ENCODE measurements around the gene SKA2.
"Not testable (repeated sequence)": the region's sequence is repeated elsewhere in the genome, so short reads cannot be mapped to it uniquely, and the experiment has no call there.

SKA2 gene

DNA sequence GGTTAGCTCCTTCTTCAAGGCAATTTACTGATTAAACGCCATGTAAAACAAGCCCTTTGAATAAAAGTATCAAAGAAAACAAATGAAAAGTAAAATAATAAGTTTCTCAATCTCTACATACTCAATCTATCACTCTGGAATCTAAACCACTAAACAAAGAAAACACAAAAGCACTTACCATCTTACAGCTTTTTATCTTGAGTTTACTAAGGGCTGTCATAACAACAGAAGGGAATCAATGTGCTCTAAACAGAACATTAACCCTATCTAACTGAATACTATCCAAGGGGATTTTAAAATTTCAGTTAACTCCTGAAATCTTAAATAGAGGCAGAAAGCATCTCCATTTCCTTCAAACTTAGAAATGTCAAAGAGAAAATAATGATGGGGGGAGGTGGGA lies 3.4 kb downstream of the SKA2 start:
- DNase-seq (ENCODE audit: low read depth in 3 of 3), result no peak

- DNase-seq (ENCODE audit: low read depth in 3 of 3), result no peak
Measured at GRCh38 chr17:59151006-59151405, 4.0 kb downstream of the SKA2 start.

DNA sequence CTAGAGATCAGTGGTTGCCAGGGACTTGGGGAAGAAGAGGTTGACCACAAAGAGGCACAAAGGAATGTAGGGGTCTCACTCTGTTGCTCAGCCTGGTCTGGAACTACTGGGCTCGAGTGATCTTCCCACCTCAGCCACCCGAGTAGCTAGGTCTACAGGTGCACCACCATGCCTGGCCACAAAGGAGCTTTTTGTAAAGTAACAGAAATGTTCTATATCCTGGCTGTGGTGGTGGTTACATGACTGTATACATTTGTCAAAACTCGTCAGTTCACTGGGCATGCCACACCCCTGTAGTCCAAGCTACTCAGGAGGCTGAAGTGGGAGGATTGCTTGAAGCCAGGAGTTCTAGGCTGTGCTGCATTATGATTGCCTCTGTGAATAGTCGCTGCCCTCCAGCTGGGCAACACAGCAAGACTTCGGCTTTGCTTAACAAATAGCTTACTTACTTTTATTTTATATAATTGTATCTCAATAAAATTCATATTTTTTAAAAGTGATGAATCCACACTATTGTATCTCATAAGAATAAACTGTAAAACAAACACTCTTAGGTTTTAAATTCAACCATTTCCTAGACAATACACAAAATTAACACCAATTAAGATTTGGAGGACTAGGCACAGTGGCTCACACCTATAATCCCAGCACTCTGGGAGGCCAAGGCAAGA lies 5.0 kb downstream of the SKA2 start:
- no peak for DNase-seq (ENCODE audit: low read depth in 3 of 3)

DNA sequence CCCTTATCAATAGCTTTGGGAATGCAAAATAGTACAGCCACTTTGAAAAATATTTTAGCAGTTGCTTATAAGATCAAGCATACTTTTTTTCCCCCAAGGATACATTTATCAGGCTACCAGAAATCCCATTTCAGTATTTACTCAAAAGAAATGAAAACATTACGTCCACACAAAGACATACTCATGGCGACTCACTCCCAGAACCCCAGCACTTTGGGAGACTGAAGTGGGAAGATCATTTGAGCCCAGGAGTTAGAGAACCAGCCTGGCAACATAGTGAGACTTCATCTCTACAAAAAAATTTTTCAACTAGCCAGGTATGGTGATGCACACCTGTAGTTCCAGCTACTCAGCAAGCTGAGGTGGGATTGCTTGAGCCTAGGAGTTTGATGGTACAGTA lies 5.9 kb downstream of the SKA2 start:
- DNase-seq (ENCODE audit: low read depth in 3 of 3), result no peak

DNA sequence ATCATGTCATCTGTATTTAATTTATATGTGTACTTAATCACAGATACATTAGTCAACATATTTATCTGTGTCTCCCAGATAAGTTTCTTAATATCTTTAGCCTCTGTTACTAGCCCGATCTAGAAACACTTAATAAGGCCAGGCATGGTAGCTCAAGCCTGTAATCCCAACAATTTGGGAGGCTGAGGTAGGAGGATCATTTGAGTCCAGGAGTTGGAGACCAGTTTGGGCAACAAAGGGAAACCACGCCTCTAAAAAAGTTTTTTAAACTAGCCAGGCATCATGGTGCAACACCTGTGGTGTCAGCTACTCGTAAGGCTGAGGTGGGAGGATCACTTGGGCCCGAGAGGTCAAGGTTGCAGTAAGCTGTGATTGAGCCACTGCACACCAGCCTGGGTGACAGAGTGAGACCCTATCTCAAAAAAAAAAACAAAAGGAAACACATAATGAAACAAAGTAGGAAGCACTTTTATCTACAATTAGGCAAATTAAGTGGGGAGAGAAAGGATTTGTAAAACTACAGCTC lies 9.4 kb downstream of the SKA2 start:
- no peak for DNase-seq (ENCODE audit: low read depth in 3 of 3)

- DNase-seq (ENCODE audit: low read depth in 3 of 3), result no peak
Measured at GRCh38 chr17:59141860-59142259, 13.1 kb downstream of the SKA2 start.

DNA sequence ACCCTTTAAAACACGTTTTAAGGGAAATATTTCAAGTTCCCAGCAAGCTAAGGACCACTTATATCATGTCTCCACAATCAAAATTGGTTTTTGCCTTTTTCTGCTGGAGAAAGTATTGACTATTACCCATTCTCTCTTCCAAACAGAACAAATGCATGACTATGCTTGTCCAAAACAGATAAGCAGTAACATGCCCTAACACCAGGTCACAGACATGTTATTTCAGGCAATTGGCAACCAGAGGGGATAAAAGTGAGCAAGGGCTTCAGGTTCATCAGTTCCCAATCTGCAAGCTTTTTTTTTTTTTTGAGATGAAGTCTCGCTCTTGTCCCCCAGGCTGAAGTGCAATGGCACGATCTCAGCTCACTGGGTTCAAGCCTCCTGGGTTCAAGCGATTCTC lies 15.0 kb downstream of the SKA2 start:
- DNase-seq (ENCODE audit: low read depth in 3 of 3), result no peak

DNA sequence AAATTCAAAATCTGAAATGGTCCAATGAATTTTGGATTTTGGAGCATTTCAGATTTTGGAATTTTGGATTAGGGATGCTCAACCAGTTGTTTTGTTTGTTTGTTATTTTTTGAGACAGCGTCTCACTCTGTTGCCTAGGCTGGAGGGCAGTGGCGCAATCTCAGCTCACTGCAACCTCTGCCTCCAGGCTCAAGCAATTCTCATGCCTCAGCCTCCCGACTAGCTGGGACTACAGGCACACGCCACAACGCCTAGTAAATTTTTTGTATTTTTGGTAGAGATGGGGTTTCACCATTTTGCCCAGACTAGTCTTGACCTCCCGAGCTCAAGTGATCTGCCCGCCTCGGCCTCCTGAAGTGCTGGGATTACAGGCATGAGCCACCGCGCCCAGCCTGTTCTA lies 16.6 kb downstream of the SKA2 start:
- DNase-seq (ENCODE audit: low read depth in 3 of 3), result not testable (repeated sequence)

DNA sequence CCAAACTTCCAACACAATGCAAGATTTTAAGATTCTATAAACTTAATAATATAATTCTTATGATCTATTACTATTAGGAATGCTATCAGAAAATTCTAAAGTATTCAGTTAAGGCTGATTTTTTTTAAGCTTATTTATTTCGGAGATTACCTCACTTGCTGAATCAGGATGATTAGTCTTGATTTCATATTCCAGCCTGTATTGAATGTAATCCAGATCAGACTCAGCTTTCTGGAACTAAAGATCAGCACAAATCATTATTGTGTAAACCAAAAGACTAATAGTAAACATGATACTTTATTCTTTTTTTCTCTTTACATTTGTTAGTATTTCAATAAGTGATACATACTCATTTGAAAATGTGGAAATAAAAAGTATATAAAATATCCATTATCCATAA lies 23.9 kb downstream of the SKA2 start:
- no peak for DNase-seq (ENCODE audit: low read depth in 3 of 3)

- no peak for DNase-seq (ENCODE audit: low read depth in 3 of 3)
Measured at GRCh38 chr17:59129814-59130213, 25.2 kb downstream of the SKA2 start.

DNA sequence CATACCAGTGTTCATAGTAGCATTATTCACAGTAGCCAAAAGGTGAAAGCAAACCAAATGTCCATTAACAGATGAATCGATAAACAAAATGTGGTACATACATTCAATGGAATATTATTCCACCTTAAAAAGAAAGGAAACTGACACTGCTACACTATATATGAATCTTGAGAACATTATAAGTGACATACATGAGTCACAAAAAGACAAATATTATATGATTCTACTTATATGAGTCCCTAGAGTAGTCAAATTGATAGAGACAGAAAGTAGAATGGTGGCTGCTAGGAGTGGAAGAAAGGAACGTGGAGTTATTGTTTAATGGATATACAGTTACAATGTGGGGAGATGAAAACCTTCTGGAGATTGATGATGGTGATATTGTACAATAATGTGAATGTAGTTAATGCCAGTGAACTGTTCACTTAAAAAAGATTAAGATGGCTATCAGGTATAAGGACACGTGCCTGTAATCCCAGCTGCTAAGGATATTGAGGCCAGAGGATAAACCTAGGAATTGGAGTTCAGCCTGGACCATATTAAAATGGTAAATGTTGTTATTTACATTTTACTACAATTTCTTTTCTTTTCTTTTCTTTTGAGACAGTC lies 28.1 kb downstream of the SKA2 start:
- no peak for DNase-seq (ENCODE audit: low read depth in 3 of 3)

GRCh38 chr17:59124665-59125064 lies 30.3 kb downstream of the SKA2 start:
- DNase-seq (ENCODE audit: low read depth in 3 of 3), result no peak

GRCh38 chr17:59121901-59122480 lies 33.0 kb downstream of the SKA2 start:
- no peak for DNase-seq (ENCODE audit: low read depth in 3 of 3)

DNA sequence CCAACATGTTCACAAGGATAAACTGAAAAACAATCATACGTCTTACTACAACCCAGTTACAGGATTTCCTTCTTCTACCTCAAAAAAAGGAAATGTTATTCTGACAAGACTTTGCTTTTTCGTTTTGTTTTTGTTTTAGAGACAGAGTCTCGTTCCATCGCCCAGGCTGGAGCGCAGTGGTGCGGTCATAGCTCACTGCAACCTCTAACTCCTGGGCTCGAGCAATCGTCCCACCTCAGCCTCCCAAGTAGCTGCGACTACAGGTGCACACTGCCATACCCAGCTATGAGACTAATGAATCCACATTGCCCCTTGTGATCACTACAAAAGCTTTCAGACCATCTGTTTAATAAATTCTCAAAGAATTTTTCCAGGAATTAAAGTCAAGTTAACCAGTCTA lies 39.5 kb downstream of the SKA2 start:
- no peak for DNase-seq (ENCODE audit: low read depth in 3 of 3)

GRCh38 chr17:59111539-59111938 lies 43.4 kb downstream of the SKA2 start:
- DNase-seq (ENCODE audit: low read depth in 3 of 3), result no peak

DNA sequence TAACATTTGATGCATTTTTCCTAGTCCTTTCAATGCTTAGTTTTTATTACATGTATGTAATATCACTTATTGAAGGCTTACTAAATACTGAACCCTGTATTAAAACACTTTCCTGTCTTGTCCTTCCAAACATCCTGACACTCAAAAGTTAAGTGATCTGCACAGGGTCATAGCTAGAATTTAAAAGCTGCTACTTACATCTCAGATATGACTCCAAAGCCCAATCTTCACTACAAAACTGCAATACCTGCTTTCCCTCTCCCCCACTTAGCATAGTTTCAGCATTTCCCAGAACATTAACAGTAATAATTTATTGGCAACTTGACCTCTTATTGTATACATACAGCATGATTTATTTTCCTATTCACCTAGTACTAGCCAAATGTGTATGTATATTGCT lies 44.0 kb downstream of the SKA2 start:
- no peak for DNase-seq (ENCODE audit: low read depth in 3 of 3)

GRCh38 chr17:59108400-59109102 lies 46.4 kb downstream of the SKA2 start:
- DNase-seq (ENCODE audit: low read depth in 3 of 3), result no peak

DNA sequence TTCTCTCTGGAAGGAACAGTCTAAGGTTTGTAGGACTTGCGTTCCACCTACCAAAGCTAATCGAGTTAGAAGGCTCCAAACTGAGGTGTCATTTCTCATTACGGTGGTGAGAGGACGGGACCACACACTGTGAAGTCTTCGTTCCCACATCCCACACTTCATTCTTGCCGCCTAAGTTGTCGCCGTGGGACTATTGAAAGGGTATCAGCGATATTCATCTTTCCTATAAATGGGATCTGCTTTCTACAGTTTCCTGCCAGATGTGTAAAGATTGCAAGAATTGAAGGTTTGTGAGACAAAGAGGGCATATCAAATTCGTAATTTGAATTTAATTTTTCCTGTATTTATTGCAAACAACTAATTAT lies 47.7 kb downstream of the SKA2 start:
- no peak for DNase-seq (ENCODE audit: low read depth in 3 of 3)

- DNase-seq (ENCODE audit: low read depth in 3 of 3), result peak; percentile 97 to 98 (median 98)
Measured at GRCh38 chr17:59106463-59107305, 48.3 kb downstream of the SKA2 start, which contains the start of gene TRIM37. TRIM37 (minus strand) TSS chr17:59106880; CDS start chr17:59106461, 419 bp downstream.

GRCh38 chr17:59105852-59106462 lies 49.0 kb downstream of the SKA2 start:
- DNase-seq (ENCODE audit: low read depth in 3 of 3), result peak; percentile 33 to 65 (median 35)

GRCh38 chr17:59101178-59101577 lies 53.8 kb downstream of the SKA2 start:
- DNase-seq (ENCODE audit: low read depth in 3 of 3), result no peak

Data from stimulated activated CD4-positive, alpha-beta T cell treated with anti-CD3 and anti-CD28 coated beads, TNF-alpha, amount 100 ng/mL, for 24 hours (primary cell).